Skeletal muscle satellite cell (primary cell): Measurements from ENCODE around the gene MYCBP.
"Not testable (repeated sequence)": the region's sequence is repeated elsewhere in the genome, so short reads cannot be mapped to it uniquely, and the experiment has no call there.

Experiments
- H3K27me3 ChIP-seq: 2 replicates; pipeline ENCODE4 v1.7.0; 2013; ENCODE audit warnings: low read length; ENCODE audit not compliant: control insufficient read depth, insufficient read depth
- H3K36me3 ChIP-seq: 2 replicates; pipeline ENCODE4 v1.7.0; 2013; ENCODE audit warnings: mild to moderate bottlenecking, control low read depth, low read length; ENCODE audit not compliant: insufficient read depth
- H3K4me1 ChIP-seq: 2 replicates; pipeline ENCODE4 v1.7.0; 2013; ENCODE audit warnings: low read length; ENCODE audit not compliant: control insufficient read depth, insufficient read depth
- H3K4me2 ChIP-seq: 2 replicates; pipeline ENCODE4 v1.7.0; 2013; ENCODE audit warnings: mild to moderate bottlenecking, low read length
- H3K4me3 ChIP-seq: 2 replicates; pipeline ENCODE4 v1.7.0; 2013; ENCODE audit warnings: low read length
- H3K9ac ChIP-seq: 2 replicates; pipeline ENCODE4 v1.7.0; 2013; ENCODE audit warnings: mild to moderate bottlenecking, low read depth, low read length, moderate library complexity
- H3K9me3 ChIP-seq: replicated peaks from 2 replicates; pipeline ENCODE4 v1.7.0; 2013; ENCODE audit warnings: mild to moderate bottlenecking, control low read depth, low read length

Gene MYCBP

GRCh38 chr1:38865112-38865715 lies 7.9 kb downstream of the MYCBP start:
- Histone ChIP-seq H3K27me3 (no peaks in the 10 kb centered on the region), H3K4me3 (no peak overlapping the region), H3K9me3 (no peaks in the 10 kb centered on the region), H3K4me2 (no peak overlapping the region), H3K4me1 (peaks cover 5% of the 10 kb centered on the region), H3K36me3 (peaks cover 19% of the 10 kb centered on the region), H3K9ac (no peak overlapping the region)

GRCh38 chr1:38860454-38860795 lies 12.7 kb downstream of the MYCBP start:
- peaks cover 19% of the 10 kb centered on the region for H3K36me3 ChIP-seq
- H3K4me3 ChIP-seq = peak overlapping the region; percentile 100
- no peaks in the 10 kb centered on the region for H3K9me3 ChIP-seq
- H3K4me1 ChIP-seq = peaks cover 20% of the 10 kb centered on the region
- H3K4me2 ChIP-seq = peak overlapping the region; percentile 85
- H3K27me3 ChIP-seq = no peaks in the 10 kb centered on the region
- peak overlapping the region; percentile 90 for H3K9ac ChIP-seq

GRCh38 chr1:38859561-38860453 lies 13.3 kb downstream of the MYCBP start, which contains the start of gene RRAGC:
RRAGC (minus strand) TSS chr1:38859772; CDS start chr1:38859646, 126 bp downstream.
- peaks cover 20% of the 10 kb centered on the region for H3K4me1 ChIP-seq
- H3K9ac ChIP-seq = peak within 1 kb of the TSS; percentile 90

GRCh38 chr1:38858833-38859560 lies 14.2 kb downstream of the MYCBP start:
- H3K4me3 ChIP-seq = peak overlapping the region; percentile 100
- peak overlapping the region; percentile 78 for H3K4me2 ChIP-seq
- no peaks in the 10 kb centered on the region for H3K9me3 ChIP-seq
- peak overlapping the region; percentile 83 for H3K9ac ChIP-seq
- no peaks in the 10 kb centered on the region for H3K27me3 ChIP-seq
- peaks cover 20% of the 10 kb centered on the region for H3K4me1 ChIP-seq
- H3K36me3 ChIP-seq = peaks cover 29% of the 10 kb centered on the region

More at GRCh38 chr1:38859561-38860453, 13.3 kb downstream of the MYCBP start, which contains the start of gene RRAGC:
- no peaks in the 10 kb centered on the region for H3K9me3 ChIP-seq
- H3K36me3 ChIP-seq = peaks cover 23% of the 10 kb centered on the region
- H3K4me2 ChIP-seq = peak within 1 kb of the TSS; percentile 85
- H3K4me3 ChIP-seq = peak within 1 kb of the TSS; percentile 100
- H3K27me3 ChIP-seq = no peaks in the 10 kb centered on the region

GRCh38 chr1:38852780-38853179 lies 20.4 kb downstream of the MYCBP start:
- Histone ChIP-seq H3K4me2 (no peak overlapping the region), H3K4me3 (no peak overlapping the region), H3K36me3 (peaks cover 60% of the 10 kb centered on the region), H3K9ac (no peak overlapping the region), H3K9me3 (no peaks in the 10 kb centered on the region), H3K4me1 (peaks cover 6% of the 10 kb centered on the region), H3K27me3 (no peaks in the 10 kb centered on the region)

- Histone ChIP-seq H3K9ac (no peak overlapping the region), H3K27me3 (no peaks in the 10 kb centered on the region), H3K4me2 (no peak overlapping the region), H3K4me3 (no peak overlapping the region), H3K4me1 (no peaks in the 10 kb centered on the region), H3K36me3 (peaks cover 64% of the 10 kb centered on the region), H3K9me3 (no peaks in the 10 kb centered on the region)
Measured at GRCh38 chr1:38848071-38848470, 25.1 kb downstream of the MYCBP start.

GRCh38 chr1:38846210-38846609 lies 26.9 kb downstream of the MYCBP start:
- H3K4me1 ChIP-seq = no peaks in the 10 kb centered on the region
- peaks cover 63% of the 10 kb centered on the region for H3K36me3 ChIP-seq
- no peak overlapping the region for H3K4me2 ChIP-seq
- H3K9me3 ChIP-seq = no peaks in the 10 kb centered on the region
- H3K27me3 ChIP-seq = no peaks in the 10 kb centered on the region
- H3K4me3 ChIP-seq = no peak overlapping the region
- no peak overlapping the region for H3K9ac ChIP-seq

GRCh38 chr1:38845088-38845487 lies 28.1 kb downstream of the MYCBP start:
- not testable (repeated sequence) for H3K27me3 ChIP-seq, H3K4me2 ChIP-seq, H3K4me3 ChIP-seq, H3K4me1 ChIP-seq, H3K9me3 ChIP-seq, H3K9ac ChIP-seq
- H3K36me3 ChIP-seq = peaks cover 60% of the 10 kb centered on the region

- no peak overlapping the region for H3K4me3 ChIP-seq
- H3K4me1 ChIP-seq = no peaks in the 10 kb centered on the region
- no peak overlapping the region for H3K9ac ChIP-seq
- no peak overlapping the region for H3K4me2 ChIP-seq
- no peaks in the 10 kb centered on the region for H3K9me3 ChIP-seq
- H3K36me3 ChIP-seq = peaks cover 51% of the 10 kb centered on the region
- no peaks in the 10 kb centered on the region for H3K27me3 ChIP-seq
Measured at GRCh38 chr1:38840281-38840680, 32.9 kb downstream of the MYCBP start.

GRCh38 chr1:38839363-38839762 lies 33.8 kb downstream of the MYCBP start:
- H3K36me3 ChIP-seq = peaks cover 44% of the 10 kb centered on the region
- no peak overlapping the region for H3K9ac ChIP-seq
- H3K9me3 ChIP-seq = no peaks in the 10 kb centered on the region
- H3K4me1 ChIP-seq = no peaks in the 10 kb centered on the region
- no peak overlapping the region for H3K4me3 ChIP-seq
- no peak overlapping the region for H3K4me2 ChIP-seq
- H3K27me3 ChIP-seq = no peaks in the 10 kb centered on the region

GRCh38 chr1:38836316-38836715 lies 36.8 kb downstream of the MYCBP start:
- Histone ChIP-seq H3K27me3 (peaks cover 18% of the 10 kb centered on the region), H3K36me3 (peaks cover 28% of the 10 kb centered on the region)
- H3K9ac ChIP-seq, H3K4me2 ChIP-seq, H3K4me3 ChIP-seq, H3K4me1 ChIP-seq, H3K9me3 ChIP-seq: not testable (repeated sequence)
